HG02610 (cell line): Measurements from ENCODE around the gene MAP2.

Experiments used
- ATAC-seq: cut with Tn5 transposase; IDR thresholded peaks from one replicate; pipeline ENCODE4 v1.9.1; 2021; ENCODE audit warnings: mild to moderate bottlenecking, moderate library complexity; ENCODE audit not compliant: unreplicated experiment

Gene MAP2

GRCh38 chr2:209422191-209422754, 1.6 kb upstream of the MAP2 start:
- ATAC-seq, result no peak

- no peak for ATAC-seq
Observed at GRCh38 chr2:209424199-209424701, 403 bp downstream of the MAP2 start.

- ATAC-seq, result no peak
Observed at GRCh38 chr2:209424781-209425470, 1.1 kb downstream of the MAP2 start.

GRCh38 chr2:209425471-209426071, 1.7 kb downstream of the MAP2 start:
- peak; percentile 33 for ATAC-seq

GRCh38 chr2:209426432-209426831, 2.6 kb downstream of the MAP2 start:
- no peak for ATAC-seq

- ATAC-seq, result no peak
Observed at GRCh38 chr2:209431701-209432100, 7.9 kb downstream of the MAP2 start.

- no peak for ATAC-seq
Observed at GRCh38 chr2:209441541-209441940, 17.7 kb downstream of the MAP2 start.

- no peak for ATAC-seq
Observed at GRCh38 chr2:209442939-209443338, 19.1 kb downstream of the MAP2 start.

GRCh38 chr2:209445485-209445884, 21.6 kb downstream of the MAP2 start:
- ATAC-seq, result no peak

GRCh38 chr2:209451209-209451834, 27.5 kb downstream of the MAP2 start:
- no peak for ATAC-seq

GRCh38 chr2:209456489-209456888, 32.6 kb downstream of the MAP2 start:
- ATAC-seq, result no peak

GRCh38 chr2:209458008-209458979, 34.4 kb downstream of the MAP2 start:
- no peak for ATAC-seq

- ATAC-seq, result no peak
Observed at GRCh38 chr2:209459359-209459758, 35.5 kb downstream of the MAP2 start.

- ATAC-seq, result no peak
Observed at GRCh38 chr2:209460151-209460761, 36.4 kb downstream of the MAP2 start.

- ATAC-seq, result no peak
Observed at GRCh38 chr2:209463226-209463625, 39.4 kb downstream of the MAP2 start.

- no peak for ATAC-seq
Observed at GRCh38 chr2:209463835-209464234, 40.0 kb downstream of the MAP2 start.

GRCh38 chr2:209468846-209469245, 45.0 kb downstream of the MAP2 start:
- ATAC-seq, result no peak

GRCh38 chr2:209469481-209469880, 45.6 kb downstream of the MAP2 start:
- no peak for ATAC-seq

- no peak for ATAC-seq
Observed at GRCh38 chr2:209470466-209470865, 46.6 kb downstream of the MAP2 start.

GRCh38 chr2:209471037-209471436, 47.2 kb downstream of the MAP2 start:
- ATAC-seq, result no peak
